GM18526 (cell line): ENCODE measurements around the gene FRMD8.

ENCODE experiments used
- POLR2A ChIP-seq: IDR thresholded peaks from 3 replicates; pipeline ENCODE4 v1.6.1; 2011; ENCODE audit not compliant: insufficient read length; ENCODE audit errors: extremely low read depth

FRMD8 gene

DNA sequence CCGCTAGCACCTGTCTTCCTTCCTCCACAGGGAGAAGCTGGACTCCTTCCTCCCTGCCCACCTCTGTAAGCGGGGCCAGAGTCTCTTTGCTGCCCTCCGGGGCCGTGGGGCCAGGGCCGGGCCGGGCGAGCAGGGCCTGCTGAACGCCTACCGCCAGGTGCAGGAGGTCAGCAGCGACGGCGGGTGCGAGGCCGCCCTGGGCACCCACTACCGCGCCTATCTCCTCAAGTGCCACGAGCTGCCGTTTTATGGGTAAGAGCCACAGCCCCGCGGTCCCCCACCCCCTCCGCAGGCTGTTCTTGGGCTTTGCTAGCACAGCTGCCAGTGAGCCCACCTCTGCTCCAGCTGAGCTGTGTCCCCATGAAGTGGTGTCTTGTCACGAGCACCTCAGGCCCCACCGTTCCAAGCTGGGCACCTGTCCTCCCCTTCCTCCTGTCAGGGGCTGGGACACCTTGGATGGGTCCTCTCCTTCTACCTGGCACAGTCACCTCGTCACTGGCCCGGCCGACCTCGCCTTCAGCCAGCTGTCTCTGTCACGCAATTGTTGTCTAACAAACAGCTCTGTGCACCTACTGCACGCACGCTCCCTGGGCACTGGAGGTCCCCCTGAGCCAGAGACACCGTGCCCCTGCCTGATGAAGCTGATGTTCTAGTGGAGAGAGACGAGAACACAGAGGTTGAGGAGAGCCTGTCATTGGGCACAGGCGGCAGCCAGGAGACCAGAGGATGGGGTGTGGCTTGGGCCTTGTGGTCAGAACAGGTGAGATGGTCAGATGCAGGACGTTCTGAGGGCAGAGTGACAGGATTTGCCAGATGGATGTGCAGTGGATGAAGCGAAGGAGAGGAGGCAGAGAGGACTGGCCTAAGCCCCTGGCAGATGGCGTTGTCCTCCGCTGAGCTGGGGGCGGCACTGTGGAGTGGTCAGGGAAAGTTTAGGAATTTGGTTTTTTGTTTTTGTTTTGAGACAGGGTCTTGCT, 10.6 kb downstream of the FRMD8 start:
- no peak for TF ChIP-seq POLR2A

DNA sequence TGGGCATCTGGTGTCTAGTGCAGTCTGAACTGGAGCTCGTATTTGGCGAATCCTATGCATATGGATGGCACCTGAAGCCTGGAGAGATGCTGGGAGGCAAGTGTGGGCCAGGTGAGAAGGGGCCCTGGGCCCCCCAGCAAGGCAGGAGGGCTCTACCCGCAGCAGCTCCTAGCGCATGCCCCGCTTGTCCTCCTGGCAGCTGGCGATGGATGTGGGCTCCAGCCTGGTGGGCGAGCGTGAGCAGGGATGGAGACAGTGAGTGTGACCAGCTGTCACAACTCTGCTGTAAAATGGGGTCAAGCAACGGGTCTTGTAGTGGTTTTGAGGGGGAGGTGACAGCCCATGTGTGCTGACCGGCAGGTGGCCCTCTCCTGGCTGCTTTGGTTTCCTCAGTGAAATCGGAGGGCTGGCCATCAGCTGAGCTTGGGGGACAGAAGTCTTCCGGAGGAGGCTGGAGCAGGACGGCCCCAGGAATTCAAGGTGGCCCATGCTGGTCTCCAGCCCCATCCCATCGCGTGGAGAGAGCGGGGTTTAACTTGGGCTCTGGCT, 12.0 kb downstream of the FRMD8 start:
- TF ChIP-seq POLR2A: no peak

DNA sequence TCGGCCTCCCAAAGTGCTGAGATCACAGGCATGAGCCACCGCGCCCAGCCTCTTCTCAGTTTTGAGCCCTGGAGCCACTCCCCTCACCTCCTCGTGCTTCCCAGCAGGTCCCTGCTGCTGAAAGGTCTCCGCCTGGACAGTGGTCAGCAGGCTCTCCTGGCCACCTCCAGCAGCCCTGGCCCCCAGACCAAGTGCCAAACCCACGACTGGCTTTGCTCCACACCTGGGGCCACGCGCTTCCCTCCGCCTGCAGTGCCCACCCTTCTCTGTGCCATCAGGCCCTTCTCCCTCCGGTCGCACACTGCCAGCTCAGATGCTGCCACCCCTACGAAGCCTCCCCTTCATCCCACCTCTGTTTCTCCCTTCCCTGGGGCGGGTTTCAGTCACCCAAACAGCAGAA, 12.8 kb downstream of the FRMD8 start:
- no peak for TF ChIP-seq POLR2A

DNA sequence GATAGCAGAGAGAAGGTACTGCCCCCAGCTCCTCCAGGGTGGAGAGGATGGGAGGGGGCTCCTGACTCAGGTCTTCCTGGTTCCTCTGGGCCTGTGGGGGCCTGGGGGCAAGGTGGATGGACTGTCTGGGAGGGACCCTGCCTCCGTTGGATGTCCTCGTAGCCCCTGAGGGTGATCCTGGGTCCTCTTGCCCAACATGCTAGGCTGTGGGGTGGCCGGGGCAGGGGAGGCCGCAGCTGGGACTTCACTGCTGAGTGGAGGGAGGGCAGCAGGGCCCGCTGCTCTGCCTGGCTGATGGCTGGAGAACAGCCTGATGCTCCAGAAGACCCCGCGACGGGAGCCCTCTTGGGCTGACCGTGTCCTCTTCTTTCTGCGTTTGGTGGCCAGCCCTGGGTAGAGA, 13.4 kb downstream of the FRMD8 start:
- TF ChIP-seq POLR2A: no peak

DNA sequence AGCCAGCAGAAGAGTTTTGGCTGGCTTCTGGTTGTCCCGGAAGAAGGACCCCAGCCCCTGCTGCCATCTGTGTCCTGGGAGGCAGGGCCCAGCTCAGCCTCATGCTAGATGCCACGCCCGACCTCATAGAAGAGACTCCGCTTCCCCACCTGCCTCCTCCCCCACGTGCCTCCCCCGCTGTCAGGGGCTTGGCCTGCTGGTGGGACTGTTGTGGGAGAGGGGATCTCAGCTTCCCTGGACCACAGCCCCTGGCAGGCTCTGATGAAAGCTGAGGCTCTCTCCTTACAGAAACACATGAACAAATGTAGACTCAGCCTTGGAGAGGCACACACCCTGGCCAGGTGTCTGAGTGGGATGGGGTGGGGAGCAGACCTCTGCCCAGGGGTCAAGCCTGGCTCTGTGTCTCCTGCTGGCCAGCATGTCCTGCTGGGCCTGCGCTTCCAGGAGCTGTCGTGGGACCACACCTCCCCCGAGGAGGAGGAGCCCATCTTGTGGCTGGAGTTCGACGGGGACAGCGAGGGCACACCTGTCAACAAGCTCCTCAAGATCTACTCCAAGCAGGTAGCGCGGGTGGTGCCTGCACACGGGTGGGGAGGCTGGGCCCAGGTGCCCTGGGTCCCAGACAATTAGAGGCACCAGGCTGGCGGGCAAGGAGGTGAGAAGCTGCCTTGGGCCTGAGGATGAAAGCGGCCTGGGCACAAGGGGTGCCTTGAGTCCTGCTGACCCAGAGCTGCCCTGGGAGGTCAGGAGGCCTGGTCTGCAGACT, 14.1 kb downstream of the FRMD8 start:
- no peak for TF ChIP-seq POLR2A

DNA sequence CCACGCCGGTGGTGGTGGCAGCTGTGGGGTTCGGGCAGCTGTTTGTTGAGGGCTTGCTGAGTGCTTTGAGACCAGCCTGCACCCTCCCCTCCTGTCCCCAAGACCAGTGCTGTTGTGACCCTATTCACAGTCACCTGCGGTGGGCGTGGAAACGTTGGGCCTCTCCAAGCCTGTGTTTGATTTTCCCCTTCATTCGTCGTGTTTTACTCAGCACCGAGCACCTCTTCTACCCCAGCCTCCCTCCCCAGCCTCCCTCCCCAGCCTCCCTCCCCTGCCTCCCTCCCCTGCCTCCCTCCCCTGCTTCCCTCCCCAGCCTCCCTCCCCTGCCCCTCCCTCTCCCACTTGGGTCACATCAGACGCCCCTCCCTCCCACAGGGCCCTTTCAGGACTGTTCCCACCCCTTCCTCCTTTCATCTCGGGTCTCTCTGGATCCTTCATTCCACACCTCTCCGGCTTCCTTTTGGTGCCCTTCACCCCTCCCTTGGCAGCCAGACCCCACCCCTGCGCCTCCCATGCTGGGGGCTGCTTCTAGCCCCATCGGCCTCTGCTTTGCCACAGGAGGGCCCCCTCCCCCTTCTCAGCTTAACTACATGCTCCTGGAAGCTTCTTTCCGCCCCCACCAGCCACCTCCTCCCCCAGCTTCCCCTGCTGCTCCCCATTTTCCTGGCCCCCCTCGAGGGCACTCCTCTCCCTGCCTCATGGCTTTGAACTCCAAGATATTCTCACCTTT, 14.8 kb downstream of the FRMD8 start:
- TF ChIP-seq POLR2A: no peak

DNA sequence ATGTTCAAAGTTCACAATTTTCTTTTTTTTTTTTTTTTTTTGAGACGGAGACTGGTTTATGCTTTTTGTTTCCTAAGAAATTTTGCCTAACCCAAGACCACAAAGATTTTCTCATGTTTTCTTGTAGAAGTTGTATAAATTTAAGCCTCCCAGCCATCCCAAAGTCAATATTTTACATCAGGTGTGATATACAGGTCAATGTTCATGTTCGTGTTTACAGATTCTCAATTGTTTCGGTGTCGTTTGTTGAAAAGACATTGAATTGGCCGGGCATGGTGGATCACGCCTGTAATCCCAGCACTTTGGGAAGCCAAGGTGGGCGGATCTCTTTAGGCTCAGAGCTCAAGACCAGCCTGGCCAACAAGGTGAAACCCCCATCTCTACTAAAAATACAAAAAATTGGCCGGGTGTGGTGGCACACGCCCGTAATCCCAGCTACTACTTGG, 15.4 kb downstream of the FRMD8 start:
- no peak for TF ChIP-seq POLR2A

DNA sequence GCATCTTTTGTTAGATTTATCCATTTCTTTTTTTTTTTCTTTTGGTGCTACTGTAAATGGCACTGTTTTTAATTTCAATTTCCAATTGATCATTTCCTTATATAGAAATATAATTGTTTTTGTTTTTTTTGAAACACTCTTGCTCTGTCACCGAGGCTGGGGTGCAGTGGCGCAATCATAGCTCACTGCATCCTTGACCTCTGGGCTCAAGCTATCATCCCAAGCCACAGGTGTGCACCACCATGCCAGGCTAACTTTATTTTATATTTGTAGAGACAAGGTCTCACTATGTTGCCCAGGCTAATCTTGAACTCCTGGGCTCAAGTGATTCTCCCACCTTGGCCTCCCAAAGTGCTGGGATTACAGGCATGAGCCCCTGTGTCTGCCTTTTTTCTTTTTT, 16.4 kb downstream of the FRMD8 start:
- no peak for TF ChIP-seq POLR2A

DNA sequence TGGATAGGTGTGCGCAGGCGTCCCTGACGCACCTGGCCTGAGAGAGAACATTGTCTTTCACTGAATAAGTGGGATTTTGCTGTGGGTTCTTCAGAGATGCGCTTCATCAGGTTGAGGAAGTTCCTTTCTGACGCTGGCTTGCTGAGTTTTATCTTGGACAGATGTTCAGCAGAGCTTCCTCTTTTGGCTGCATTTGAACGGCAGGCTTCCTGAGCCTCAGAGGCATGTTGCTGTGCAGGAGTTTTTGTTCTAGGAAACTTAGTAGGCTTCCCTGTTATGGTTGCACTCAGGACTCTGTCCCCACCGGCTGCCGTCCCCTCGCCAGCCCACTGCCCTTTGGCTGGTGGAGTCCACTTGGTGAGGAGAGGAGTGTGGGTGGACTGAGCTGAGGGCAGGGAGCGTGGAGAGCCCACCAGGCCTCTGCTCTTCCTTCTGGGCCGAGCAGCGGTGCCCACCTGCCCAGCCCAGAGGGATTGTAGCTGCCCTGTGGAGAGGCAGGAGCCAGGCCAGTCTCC, 17.2 kb downstream of the FRMD8 start:
- peak; percentile 18 for TF ChIP-seq POLR2A

DNA sequence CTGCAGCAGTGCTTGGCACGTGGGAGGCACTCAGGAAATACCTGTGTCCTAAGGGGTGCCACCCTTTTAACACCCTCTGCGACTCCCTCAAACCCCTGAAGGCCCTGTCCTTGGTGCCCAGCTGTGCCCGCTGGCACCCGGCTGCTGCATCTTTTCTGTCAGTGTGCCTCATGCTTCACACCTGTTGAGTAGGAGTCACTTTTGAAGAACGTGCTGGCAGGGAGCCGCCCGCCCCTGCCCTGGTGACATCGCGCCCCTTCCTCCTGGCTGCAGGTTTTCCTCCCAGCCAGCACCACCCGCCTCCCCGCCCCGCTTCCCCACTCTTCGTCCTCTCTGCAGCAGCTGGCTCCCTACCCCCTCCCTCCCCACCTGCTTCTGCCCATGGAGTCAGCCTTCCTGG, 17.8 kb downstream of the FRMD8 start:
- no peak for TF ChIP-seq POLR2A

DNA sequence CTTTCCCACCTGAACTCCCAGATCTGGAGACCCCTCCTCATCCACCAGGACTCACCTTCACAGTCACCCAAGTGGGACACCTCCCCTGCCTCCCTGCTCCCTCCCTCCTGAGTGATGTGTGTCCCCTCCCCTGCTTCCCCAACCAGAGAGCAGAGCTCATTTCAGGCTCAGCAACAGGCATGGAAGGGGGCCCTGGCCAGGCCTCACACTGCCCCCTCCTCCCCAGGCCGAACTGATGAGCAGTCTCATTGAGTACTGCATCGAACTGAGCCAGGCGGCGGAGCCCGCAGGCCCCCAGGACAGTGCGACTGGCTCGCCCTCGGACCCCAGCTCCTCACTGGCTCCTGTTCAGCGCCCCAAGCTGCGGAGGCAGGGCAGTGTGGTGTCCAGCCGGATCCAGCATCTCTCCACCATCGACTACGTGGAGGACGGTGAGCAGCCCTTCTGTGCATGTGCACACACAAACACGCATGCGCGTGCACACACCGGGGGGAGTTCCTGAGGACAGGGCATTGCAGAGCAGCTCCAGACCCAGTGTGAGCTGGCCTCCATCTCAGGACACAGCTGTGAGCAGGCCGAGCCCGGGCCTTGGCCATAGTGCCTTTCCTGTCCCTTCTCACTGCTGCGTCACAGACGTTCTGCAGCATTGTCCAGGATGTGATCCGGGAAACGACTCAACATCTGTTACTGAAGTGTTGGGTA, 18.4 kb downstream of the FRMD8 start:
- TF ChIP-seq POLR2A: no peak

DNA sequence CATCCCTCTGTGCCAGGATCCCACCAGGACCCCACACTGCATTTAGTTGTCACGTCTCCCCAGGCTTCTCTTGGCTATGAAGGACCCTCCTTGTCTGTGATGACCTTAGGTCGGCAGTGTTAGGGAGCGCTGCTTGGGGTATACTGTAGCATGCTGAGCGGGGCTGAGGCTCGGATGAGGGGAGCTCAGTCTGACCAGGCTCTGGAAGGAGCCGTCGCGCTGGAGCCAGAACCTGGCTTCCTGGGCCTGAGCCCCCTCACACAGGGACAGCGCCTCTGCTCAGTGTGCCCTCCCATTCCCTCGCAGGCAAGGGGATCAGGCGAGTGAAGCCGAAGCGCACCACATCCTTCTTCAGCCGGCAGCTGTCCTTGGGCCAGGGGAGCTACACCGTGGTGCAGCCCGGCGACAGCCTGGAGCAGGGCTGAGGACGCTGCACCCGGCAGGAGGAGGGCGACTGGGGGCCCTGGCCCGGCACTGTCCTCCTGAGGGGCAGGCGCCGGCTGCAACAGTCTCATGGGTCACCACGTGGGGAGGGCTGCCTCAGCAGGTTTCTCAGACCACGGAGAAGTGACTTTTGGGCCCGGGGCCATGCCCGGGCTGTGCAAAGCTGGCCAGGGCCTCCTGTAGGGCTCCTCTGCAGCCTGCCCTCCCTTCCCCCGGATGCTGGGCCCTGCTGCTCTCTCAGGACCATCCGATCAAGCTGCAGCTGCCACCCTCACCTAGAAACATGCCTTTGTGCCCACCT, 24.7 kb downstream of the FRMD8 start:
- TF ChIP-seq POLR2A: no peak

DNA sequence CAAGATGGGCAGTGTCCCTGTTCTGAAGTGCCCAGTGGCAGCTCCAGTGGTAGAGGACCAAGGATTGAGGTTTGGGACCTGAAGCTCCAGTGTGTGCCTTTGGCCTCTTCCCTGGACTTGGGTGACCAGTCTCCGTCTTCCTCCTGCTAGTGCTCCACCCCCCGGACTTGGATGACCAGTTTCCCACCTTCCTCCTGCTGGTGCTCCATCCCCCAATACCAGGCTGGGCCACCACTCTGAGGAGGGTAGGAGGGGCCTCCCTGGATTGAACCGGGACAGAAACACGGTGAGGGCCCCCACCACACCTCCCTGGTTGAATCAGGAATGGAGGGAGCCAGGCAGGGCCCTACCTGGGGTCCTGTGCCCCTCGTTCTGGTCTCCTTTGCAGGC, 25.2 kb downstream of the FRMD8 start:
- no peak for TF ChIP-seq POLR2A
